GM03348 (cell line): ENCODE data around the gene BNC2.

Experiments
- DNase-seq: peaks from one replicate; pipeline ENCODE4 v3.0.0; 2012; ENCODE audit warnings: low spot score

The BNC2 gene

DNA sequence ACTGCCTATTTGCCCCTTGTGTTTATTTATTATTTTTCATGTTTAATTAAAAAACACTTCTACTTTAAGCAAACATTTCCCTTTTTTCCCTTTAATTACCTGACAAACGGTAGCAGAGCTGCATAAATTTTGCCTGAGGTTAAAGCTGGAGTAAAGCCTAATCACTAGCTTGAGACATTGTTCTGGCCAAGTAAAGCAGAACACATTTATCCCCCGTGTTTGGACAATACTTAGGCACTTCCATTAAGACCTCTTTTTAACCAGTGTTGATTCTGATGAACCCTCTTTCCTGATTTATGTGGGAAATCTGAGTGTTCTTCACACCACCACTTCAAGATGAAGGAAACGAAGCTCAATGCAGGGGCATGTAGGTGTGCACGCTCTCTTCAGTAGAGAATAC is 54.5 kb downstream of the BNC2 start:
- DNase-seq = no peak

DNA sequence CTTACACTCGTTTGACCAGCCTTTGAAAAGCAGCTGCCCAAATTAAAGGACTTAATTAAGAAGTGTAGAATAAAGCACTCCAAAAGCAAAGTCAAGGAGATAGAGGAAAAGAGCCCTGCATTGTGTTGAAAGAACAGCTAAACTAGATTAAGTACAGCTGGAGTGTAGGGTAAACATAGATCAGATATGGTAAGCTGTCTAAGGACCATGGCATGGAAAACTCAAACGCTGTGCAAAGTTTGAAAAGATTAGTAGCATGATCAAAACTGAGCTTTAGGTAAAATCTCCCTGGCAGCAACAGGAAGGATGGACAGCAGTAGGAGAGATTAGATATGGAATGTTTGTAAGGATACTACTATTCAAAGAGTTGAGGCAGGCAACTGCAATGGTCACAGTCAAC is 55.4 kb downstream of the BNC2 start:
- no peak for DNase-seq

DNA sequence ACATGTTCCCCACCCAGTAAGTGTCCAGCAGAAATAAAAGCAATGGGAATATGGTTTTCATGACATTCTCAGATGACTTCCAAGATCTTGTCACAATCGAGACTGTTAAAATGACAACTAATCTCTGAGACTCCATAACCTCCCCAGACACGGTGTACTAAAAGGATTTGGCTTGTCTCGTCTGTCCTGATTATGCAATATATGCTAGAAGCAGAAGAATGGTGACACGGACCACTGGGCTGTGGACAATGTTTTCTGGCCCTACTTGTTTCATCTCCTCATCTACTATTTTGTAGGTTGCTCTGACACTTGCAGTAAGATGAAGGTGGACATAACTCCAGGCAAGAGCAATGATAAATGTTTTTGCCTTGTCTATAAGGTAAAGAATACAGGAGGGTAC is 56.6 kb downstream of the BNC2 start:
- DNase-seq = no peak

DNA sequence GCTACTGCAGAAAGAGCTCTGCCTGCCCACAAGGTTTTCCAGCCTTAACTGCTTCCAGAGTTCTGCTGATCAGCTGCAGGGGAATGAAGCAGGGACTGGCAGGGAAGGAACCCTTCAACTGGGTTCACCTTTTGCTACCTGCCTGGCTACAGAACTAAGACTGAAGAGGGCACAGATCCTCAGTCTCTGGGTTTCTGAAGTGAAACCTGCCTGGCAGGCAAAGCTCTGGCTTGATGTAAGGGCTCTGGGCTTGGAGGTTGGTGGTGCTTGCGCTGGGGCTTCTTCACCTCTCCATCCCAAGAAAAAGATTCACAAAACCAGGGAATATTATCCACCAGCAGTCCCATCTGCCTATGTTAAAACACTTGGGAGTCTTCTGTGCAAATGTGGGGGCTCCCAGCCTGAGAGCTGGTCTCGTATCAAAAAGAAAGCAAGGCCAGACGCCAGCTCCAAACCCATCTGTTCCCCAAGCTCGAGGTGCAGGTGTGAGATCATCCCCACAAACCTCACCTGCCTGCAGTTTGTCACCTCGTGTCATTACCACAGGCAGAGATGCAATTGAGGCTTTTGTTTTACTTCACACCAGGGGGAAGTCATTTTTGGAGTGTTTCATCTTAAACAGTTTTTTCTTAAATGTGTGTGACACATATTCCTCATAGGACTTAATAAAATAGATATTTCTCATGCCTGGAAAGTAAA is 58.3 kb downstream of the BNC2 start:
- DNase-seq = no peak

DNA sequence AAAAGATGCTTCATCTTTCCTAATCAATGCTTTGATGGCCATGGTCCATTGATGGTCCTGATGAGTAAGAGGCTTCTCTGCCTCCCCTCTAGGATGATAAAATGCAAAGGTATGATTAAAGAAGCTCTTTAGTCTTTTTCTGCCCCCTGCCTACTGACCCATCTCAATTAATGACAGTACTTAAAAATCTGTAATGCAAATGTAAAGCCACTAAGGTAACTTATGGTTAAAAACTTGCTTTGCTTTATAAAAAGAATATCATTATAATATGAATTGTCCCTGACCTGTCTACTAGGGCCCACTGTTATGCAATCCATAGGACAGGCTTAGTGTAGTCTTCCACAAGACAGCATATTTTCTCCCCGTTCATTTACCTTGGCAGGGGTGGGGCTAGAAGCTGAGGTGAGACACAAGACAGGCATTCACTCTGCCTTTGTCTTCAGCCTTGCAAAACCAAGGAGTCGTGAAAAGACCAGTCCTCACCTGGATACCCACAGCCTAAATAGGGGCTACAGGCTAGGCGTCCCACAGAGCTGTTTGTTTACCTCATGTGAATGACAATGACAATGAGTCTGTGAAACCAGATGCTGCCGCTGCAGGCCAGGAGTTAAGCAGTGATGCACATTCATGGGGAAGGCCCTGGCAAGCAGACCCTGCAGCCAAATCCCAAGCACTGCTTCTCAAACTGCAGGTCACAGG is 60.4 kb downstream of the BNC2 start:
- no peak for DNase-seq

DNA sequence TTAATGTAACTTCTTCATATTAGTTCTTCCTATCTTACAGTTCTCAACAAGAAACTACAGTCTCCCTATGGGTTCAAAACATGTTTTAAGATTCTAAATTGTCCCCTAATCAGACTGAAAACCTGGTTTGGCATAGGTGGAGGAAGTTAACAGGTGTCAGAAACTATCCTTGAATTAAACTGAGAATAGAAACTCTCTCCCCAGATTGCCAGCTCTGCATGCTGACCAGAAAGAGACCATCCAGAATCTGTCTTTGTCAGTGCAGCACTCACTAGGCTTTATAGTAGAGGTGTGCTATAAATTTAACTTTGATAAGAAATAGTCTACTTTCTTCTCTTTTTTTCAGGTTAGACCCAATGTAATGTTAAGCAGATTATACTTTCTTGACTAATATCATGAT is 63.8 kb downstream of the BNC2 start:
- DNase-seq = no peak

DNA sequence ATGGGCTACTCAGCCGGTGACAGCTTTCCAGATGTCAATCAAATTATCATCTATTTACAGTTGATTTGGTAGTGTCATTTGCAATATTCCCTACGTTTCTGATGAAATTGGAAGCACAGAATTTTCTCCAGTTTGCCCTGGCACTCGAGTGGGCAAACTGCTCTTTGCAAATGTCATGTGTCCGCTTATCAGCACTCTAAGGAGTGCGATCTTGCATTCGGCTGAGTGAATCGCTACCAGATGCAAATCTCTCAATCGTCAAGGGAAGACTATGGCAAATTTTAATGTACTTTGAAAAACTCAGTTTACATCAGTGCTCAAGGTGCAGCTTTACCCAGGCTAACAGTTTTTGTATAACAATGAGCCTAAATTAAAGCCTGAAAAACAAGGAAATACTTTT is 66.8 kb downstream of the BNC2 start:
- DNase-seq = no peak

DNA sequence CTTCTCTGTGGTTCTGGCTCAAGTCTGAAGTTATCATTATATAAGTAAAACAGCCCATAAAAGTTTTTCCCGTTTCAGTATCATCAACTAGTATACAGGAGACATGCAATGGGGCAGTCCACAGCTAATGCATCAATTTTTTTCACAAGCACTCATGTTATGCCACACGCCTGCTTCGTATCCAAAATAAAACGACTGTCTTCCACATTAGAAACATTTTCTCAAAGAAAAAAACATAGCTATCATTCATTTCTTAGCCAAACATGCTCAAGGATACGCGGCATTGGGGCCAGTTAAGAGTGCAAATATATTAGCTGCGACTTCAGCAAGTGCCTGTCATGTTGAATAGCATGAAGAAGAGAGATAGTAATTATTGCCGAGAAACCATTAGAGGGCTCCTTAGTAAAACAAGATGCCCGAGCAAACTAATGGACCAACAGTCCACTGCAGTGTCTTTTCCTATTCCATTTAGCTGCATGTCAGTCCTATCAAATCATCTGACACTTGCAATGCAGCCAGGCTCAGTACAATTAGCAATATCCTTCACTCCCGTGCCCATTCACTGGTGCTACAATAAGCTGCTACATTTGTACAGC is 68.5 kb downstream of the BNC2 start:
- no peak for DNase-seq

DNA sequence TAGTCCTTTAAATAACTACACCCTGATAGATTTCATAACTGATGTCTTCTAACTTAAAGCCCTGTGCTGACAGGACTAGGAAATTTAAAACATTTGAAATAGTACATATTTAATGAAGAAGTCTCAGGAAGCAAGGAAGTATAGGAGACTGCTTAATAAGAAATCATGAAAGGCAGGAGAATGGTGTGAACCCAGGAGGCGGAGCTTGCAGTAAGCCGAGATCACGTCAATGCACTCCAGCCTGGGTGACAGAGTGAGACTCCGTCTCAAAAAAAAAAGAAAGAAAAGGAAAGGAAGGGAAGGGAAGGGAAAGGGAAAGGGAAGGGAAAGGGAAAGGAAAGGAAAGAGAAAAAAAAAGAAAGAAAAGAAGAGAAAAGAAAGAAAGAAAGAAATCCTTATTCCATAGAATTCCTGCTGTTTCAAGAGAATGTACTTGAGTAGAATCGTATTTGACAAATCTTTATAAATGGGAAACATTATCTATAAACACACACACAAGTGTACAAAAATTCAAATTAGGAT is 74.1 kb downstream of the BNC2 start:
- DNase-seq = no peak

DNA sequence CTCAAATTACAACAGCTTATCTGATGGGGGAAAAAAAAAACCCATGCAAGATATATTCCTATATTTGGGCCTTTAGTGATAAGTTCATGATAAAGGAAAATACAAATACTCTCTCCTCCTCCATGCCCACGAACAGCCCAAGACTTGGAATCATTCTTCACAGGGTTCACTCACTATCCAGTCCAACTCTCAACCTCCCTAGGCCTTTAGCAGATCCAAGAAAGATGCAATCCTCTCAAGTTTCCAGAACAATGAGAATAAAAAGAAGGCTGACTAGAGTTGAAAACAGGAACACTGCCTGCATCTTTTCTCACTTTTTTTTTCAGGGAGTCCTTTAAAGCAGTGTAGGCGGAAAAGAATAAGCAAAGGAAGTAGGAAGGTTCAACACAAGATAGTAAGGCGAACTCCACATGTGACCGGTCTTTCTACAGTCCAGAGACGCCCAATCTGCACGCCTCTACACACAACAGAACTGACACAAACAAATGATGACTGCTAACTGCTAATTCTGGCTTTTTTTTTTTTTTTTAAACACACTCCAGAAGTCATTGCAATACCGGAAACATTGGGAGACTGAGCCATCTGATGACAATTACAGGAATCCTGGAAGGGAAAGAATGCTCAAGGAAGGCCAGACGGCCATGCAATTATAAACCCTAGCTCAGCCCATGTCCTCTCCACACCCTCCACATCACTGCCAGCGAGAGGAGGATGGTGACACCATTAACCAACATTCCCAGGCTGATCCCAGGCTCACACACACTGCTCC is 75.4 kb downstream of the BNC2 start:
- peak; percentile 90 for DNase-seq

DNA sequence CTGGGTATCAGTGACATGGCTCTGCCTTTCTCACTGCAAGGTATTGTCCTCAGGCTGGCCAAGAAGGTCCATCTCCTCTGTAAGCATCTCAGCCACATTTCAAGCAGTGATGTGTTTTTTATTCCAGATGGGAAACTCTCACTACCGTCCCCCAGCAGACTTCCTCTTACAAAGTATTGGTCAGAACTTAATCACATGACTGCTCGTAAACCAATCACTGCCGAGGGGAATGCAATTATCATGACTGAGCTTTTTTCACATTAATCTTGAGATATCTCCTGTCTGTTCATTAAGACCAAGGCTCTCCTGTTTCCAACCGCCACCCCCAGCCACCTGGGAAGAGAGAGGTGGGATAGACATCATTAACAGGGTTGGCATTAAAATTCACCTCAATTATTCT is 76.4 kb downstream of the BNC2 start:
- DNase-seq = no peak

DNA sequence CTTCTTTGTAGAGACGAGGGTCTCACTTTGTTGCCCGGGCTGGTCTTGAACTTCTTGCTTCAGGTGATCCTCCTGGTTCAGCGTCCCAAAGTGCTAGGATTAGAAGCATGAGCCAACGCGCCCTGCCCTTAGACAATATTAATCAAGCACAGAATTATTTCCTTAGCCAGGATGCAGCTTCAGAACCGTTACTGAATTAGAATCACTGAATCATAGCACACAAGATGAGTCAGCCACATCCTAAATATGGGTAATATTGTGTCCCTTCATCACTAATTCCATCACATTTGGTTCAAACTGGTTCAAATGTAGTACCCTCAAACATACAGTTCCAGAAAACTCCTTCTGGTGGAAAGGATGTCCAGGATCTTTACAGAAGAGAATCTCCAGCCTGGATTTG is 82.7 kb downstream of the BNC2 start:
- DNase-seq = peak; percentile 20

DNA sequence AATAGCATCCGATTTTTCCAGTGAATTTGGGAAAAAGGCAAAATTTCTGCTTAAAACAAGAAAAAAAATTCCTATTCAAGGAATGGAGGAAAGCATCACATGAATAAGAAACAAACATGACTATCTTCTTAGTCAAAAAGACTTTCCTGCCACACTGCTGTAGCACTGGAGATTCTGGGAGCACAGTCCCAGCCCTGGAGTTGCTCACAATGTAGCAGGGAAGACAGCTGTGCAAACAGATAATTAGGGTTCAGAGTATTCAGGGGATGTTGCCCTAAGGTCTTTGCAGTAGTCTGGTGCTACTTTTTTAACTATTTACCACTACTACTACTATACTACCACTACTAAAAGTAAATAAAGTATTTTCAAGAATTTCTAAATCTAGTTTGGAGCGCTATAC is 86.5 kb downstream of the BNC2 start:
- DNase-seq = no peak

DNA sequence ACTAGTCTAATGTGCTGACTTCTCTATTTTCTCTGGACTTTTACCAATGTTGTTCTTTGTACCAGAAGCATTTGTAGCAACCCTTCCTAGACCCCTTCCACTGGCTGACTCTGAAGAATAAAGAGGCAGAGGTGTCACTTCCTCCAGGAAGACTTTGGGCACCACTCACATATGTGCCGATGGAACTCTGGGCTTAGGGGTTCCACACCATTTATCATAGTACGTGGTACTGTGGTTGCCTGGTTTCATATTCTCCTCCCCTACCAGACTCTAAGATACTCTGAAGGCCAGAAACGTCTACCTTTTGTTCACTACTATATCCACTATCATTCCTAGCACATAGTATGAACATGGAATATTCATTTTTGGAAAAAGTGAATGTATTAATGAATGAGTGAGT is 88.0 kb downstream of the BNC2 start:
- no peak for DNase-seq

DNA sequence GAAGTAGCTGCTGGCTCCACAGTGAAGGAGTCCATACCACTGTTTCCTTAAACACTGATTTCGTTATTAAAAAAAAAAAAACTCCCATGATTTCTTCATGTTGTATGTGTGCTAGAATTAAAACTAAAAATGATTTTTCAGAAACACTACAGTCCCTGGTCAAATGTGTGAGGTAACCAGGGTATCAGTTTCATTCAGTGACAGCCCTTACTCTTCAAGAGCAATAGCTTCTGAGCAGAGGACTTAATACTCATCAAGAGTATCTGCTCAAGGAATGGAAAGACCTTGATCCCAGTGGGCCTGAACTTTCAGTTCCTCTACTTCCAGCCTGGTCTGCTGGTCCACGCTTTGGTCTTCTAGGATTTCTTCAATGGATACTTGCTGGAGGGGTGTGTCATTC is 95.1 kb downstream of the BNC2 start:
- no peak for DNase-seq

DNA sequence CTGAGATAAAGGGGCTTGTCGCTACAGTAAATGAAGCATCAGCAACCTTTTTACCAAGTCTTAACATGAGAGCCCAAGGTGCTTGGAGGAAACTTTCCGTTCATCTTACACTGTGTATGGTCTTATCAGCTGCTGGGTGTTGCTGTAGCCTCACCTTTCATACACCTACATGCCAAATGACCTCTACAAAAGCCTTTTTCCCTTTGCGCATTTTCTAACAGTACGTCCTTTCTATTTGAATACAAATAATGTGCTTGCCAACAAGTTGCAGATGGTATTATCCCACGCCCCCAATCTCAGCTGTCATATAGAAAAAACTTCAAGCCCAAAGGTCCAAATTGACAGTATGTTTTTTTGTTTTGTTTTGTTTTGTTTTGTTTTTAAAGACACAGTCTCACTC is 96.9 kb downstream of the BNC2 start:
- no peak for DNase-seq

DNA sequence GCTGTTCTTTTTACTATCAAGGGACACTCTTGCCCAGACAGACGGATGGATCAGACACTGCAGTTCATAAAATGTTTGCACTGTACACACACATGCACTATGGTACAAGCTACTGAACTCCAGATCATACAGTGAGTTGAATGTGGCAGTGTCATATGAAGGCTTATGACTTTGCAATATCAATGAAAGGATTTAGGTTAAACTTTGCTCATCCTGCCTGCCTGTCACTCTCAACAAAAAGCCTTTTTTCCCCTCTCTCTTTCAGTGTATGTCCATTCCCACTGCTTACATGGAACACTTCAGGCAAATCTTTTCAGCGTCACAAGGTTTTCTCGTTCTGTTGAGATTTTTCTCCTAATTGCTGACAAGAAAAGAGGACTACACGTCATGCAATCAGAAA is 97.4 kb downstream of the BNC2 start:
- no peak for DNase-seq

DNA sequence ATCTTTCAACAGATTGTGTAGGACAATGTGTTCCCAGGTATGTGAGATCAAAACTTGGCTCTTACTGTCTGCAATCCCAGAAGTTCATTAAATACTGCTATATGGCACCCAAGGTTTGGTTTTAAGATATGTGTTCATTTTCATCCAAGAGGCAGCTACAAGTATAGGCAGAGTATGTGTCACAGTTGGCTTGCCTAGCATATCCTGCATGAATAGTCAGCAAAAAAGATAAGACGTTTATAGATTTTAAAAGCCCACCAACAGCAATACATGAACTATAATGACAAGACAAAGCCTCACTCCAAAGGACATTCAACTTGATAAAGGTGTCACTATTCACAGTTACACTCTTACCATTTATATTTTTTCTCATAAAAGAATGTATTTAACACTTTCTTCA is 99.1 kb downstream of the BNC2 start:
- DNase-seq = no peak

DNA sequence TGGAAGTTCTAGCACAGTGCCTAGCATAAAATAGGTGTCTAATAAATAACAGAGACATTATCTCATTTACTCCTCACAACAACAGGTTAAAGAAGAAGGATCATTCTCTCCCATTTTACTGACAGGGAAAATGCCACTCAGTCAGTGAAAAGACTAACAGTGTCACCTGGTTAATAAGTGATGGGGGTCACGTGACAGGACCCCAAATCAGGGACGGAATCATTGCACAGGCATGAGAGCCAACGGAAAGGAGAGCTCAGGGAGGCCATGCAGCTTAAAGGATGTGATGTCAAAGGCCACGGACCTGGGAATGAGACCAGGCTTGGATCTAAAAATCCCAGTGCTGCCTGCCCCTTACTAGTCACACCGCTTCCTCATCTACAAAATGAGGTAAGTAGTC is 101.2 kb downstream of the BNC2 start:
- DNase-seq = no peak

DNA sequence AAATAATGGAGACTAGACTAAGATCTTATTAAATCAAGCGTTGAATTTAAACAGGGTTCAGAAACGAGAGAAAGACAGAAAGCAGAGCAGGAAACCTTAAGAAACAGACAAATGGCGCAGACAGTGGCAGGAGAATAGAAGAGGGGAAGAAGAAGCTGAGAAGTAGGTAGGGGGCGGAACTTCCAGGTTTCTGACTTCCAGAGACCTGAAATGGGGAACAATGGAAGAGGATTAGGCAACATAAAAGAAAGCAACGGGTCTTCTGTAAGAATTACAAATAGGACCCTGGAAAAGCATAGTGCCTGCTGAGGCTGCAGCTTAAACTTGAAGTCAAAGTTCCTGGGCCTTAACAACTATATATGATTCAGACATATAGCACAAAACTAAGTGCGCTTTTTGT is 101.7 kb downstream of the BNC2 start:
- DNase-seq = no peak

DNA sequence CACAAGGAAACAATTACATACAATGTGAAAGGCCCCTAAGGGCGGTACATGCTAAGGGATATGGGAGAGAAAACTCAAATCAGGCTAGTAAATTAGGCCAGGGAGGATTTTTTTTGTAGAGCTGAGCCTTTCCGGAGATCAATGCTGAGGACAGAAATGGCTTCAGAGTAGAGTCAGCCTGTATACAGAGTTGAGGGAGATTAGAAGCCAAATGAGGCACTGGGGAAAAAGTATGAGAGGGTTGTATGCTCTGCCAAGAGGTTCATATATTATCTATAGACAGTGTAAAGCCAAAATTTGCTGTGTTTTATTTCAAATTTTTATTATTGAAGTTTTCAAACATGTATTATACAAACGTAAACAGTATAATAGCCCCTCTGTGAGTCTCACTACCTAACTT is 103.1 kb downstream of the BNC2 start:
- no peak for DNase-seq

DNA sequence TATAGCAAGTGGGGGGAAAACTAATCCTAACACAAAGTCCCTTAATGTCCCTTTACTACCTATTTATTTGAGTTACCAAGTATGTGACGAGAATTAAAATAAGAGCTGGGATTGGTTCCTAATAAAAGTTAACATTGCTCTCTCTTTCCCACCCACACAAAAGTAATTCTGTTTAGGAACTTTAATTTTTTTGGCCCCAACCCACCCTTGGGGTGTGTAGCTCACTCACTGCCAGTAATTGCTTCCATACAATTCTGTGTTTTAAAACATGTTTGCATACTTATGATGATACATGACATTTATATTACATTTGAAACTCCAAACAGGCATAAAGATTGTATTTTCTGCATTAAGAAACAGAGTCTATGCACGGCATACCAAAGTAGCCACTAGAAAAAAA is 106.5 kb downstream of the BNC2 start:
- no peak for DNase-seq
